Right ventricle myocardium inferior (tissue), 1 donor: ENCODE results near the gene NDUFB5. TPM values are rescaled to one million over a fixed set of nuclear protein-coding genes. Genes with fewer than 3 reads are reported as not detected.

Source experiments
- ATAC-seq: fragments of 200-7000 bp; cut with Tn5 transposase; one replicate; pipeline ENCODE4 v1.9.1; 2020; ENCODE audit warnings: mild to moderate bottlenecking, moderate library complexity
- DNase-seq: peaks from one replicate; pipeline ENCODE4 v3.0.0; 2021; ENCODE audit errors: missing footprints
- intact Hi-C: fragments of 100-400 bp; cut with DNase I; formaldehyde crosslinking; loops from one replicate; pipeline ENCODE4 v1.11.0; 2022
- total RNA-seq: library from RNA; stranded (reverse); fragmentation: NEBNext Ultra II Directional; extraction: Animal tissue kit (Norgen Biotek cat#: 25700); gene quantifications from one replicate; pipeline ENCODE4 v1.2.1, GENCODE V29; 2021
- donor health status: DM: no; HTN: yes; CAD: no; lungs with severe emphysema.

NDUFB5 gene
- total RNA-seq, 1 donor from 2014 or later, result 365 TPM

GRCh38 chr3:179668429-179668828, 63.8 kb downstream of the NDUFB5 start:
- DNase-seq (no peak), ATAC-seq (no peak)
- intact Hi-C loops, result no loop called here

- ATAC-seq, result no peak
- no peak for DNase-seq
Measured at GRCh38 chr3:179670311-179670710, 65.7 kb downstream of the NDUFB5 start.

DNA sequence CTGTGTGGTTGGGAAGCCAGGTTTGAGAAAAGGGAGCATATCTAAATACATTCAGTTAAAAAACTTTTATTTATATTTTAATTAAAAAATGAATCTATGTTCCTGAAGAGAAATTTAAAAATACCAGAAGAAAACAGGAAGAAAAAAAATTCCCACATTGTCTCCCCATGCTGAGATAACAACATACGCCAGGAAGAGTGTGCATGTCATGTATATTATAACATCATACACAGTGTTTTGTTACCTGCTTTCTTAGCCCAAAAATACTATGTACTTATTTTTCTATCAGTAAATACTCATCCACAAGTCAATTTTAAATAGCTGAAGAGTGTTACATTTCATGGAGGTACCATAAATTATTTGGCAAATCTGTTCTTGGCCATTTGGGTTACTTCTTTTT, 66.7 kb downstream of the NDUFB5 start:
- DNase-seq, result no peak
- ATAC-seq, result no peak
- intact Hi-C loops, result no loop called here

More at GRCh38 chr3:179670311-179670710, 65.7 kb downstream of the NDUFB5 start:
- intact Hi-C loops, result no loop called here

GRCh38 chr3:179671747-179672242, 67.2 kb downstream of the NDUFB5 start:
- DNase-seq, result no peak
- intact Hi-C loops, result no loop called here

GRCh38 chr3:179672918-179673317, 68.3 kb downstream of the NDUFB5 start:
- ATAC-seq, result no peak
- DNase-seq, result no peak
- intact Hi-C loops, result no loop called here

More at GRCh38 chr3:179671747-179672242, 67.2 kb downstream of the NDUFB5 start:
- no peak for ATAC-seq

DNA sequence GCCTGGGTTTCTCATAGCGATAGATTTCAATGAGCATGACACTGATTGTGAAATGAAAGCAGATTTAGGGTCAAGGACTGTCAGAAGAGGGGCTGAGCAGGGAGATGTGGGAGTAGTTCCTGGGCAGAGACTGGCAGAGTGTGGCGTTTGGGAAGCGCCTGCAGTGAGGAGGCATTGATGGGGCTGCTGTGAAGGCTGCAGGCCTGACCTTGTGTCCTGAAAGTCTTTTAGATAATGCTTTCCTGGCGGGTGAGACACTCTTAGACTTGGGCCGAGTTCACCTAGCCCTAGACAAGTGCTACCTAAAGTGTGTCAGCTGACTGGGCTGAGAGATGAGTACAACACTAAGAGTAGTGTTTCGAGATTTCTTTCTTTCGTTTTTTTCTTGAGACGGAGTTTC, 68.9 kb downstream of the NDUFB5 start:
- ATAC-seq, result peak; percentile 56
- no peak for DNase-seq
- intact Hi-C loops, result no loop called here

- DNase-seq, result no peak
- intact Hi-C loops, result no loop called here
- no peak for ATAC-seq
Measured at GRCh38 chr3:179676081-179676480, 71.5 kb downstream of the NDUFB5 start.

Other genes with a start within 250 kb of the NDUFB5 start
- gene GNB4, start 153.3 kb upstream of the NDUFB5 start, total RNA-seq, result 15.8 TPM
- 19.1 TPM for gene ACTL6A, start 41.9 kb upstream of the NDUFB5 start, total RNA-seq
- 44.4 TPM for gene MRPL47, start 156 bp upstream of the NDUFB5 start, total RNA-seq
- gene USP13, start 48.2 kb downstream of the NDUFB5 start, total RNA-seq, result 122 TPM